Endothelial cell of umbilical vein (primary cell): ENCODE data around the gene FBXL14. TPM values are rescaled to one million over a fixed set of nuclear protein-coding genes. Genes with fewer than 3 reads are reported as not detected.
A peak's percentile ranks its signal among the peaks of the same experiment; 100 is the strongest.

Source experiments
- BruUV-seq: library from RNA; stranded (reverse); fragments of 400-500 nt; replicated peaks from 2 replicates; lab custom pipeline; 2021; lab: Mats Ljungman, UMichigan
- CTCF ChIA-PET: fragments of 300-600, 350-600 bp; sonication (Branson Sonifier 250); formaldehyde crosslinking; loops from one replicate; lab custom pipeline; 2021; ENCODE audit warnings: antibody characterized with exemption, inconsistent platforms; lab: Charles Lee
- POLR2A ChIA-PET: fragments of 300-600, 350-600 bp; sonication (Branson Sonifier 250); formaldehyde crosslinking; loops from one replicate; lab custom pipeline; 2021; ENCODE audit warnings: antibody characterized with exemption, inconsistent platforms; lab: Charles Lee
- DNase-seq: peaks from one replicate; pipeline ENCODE4 v3.0.0-alpha.2; 2011; ENCODE audit warnings: low read depth, low spot score
- FAIRE-seq: peaks from 2 replicates; lab custom pipeline; 2011; peaks lifted over from hg19 to GRCh38; lab: Jason Lieb, UNC
- H2AFZ ChIP-seq: 2 replicates; pipeline ENCODE4 v1.6.0; 2012; ENCODE audit warnings: low read depth, low read length, control low read depth, inconsistent platforms
- H3K27ac ChIP-seq: 2 replicates; pipeline ENCODE4 v1.5.1; 2011; ENCODE audit warnings: low read depth, mild to moderate bottlenecking, control low read depth, low read length, moderate library complexity; ENCODE audit not compliant: insufficient read depth
- H3K27me3 ChIP-seq, 2 experiments: 2 replicates each; pipeline versions ENCODE4 v1.6.0 to v1.6.1; 2011; ENCODE audit warnings: low read length in 2 of 2, mixed read lengths in 1 of 2; ENCODE audit not compliant: control insufficient read depth in 2 of 2, insufficient read depth in 2 of 2
- H3K36me3 ChIP-seq, 2 experiments: 2 replicates in 1 of 2; 3 replicates in 1 of 2; pipeline ENCODE4 v1.5.1; 2011; ENCODE audit warnings: low read length in 2 of 2, mild to moderate bottlenecking in 1 of 2, moderate library complexity in 1 of 2; ENCODE audit not compliant: control insufficient read depth in 2 of 2, insufficient read depth in 2 of 2; ENCODE audit errors: extremely low read depth in 1 of 2
- H3K4me1 ChIP-seq: 3 replicates; pipeline ENCODE4 v1.5.1; 2011; ENCODE audit warnings: mild to moderate bottlenecking, low read length; ENCODE audit not compliant: control insufficient read depth, insufficient read depth; ENCODE audit errors: extremely low read depth
- H3K4me2 ChIP-seq: 2 replicates; pipeline ENCODE4 v1.6.1; 2011; ENCODE audit warnings: low read length, control low read depth, mixed read lengths; ENCODE audit not compliant: insufficient read depth
- H3K4me3 ChIP-seq, 3 experiments: fragments of 200-600 bp in 1 of 3; sonication (generic), shearing (Covaris generic) in 1 of 3; replicated peaks in 1 of 3; 2 replicates each; pipeline ENCODE4 v1.5.1; 2011 to 2016; ENCODE audit warnings: control low read depth in 3 of 3, low read length in 3 of 3, mild to moderate bottlenecking in 2 of 3, inconsistent platforms in 1 of 3, low read depth in 1 of 3, moderate library complexity in 1 of 3; ENCODE audit not compliant: insufficient read depth in 1 of 3
- H3K79me2 ChIP-seq: 2 replicates; pipeline ENCODE4 v1.6.0; 2012; ENCODE audit warnings: low read length, inconsistent platforms; ENCODE audit not compliant: control insufficient read depth, insufficient read depth
- H3K9ac ChIP-seq: replicated peaks from 2 replicates; pipeline ENCODE3; 2011; ENCODE audit warnings: low read length, control low read depth; ENCODE audit not compliant: insufficient read depth; ENCODE audit errors: extremely low read depth
- H3K9me1 ChIP-seq: replicated peaks from 3 replicates; pipeline ENCODE4 v1.6.0; 2011; ENCODE audit warnings: mild to moderate bottlenecking, low read length; ENCODE audit not compliant: control insufficient read depth, insufficient read depth; ENCODE audit errors: extremely low read depth
- H3K9me3 ChIP-seq: replicated peaks from 2 replicates; pipeline ENCODE4 v1.5.1; 2012; ENCODE audit warnings: low read length, inconsistent platforms; ENCODE audit not compliant: control insufficient read depth, insufficient read depth
- H4K20me1 ChIP-seq: replicated peaks from 2 replicates; pipeline ENCODE3; 2011; ENCODE audit warnings: mild to moderate bottlenecking, low read length; ENCODE audit not compliant: control insufficient read depth, insufficient read depth; ENCODE audit errors: extremely low read depth
- CTCF ChIP-seq, 2 donors: IDR thresholded peaks; 1 replicate in 1 of 2; 2 replicates in 1 of 2; pipeline ENCODE4 v1.5.1; 2011; ENCODE audit warnings: low read length in 2 of 2, mild to moderate bottlenecking in 2 of 2, moderate library complexity in 2 of 2, control low read depth in 1 of 2, inconsistent platforms in 1 of 2, low read depth in 1 of 2; ENCODE audit not compliant: insufficient read depth in 1 of 2; ENCODE audit errors: extremely low read depth in 1 of 2
- EZH2 ChIP-seq: IDR thresholded peaks from 2 replicates; pipeline ENCODE4 v1.6.1; 2012; ENCODE audit warnings: borderline replicate concordance, low read depth, mild to moderate bottlenecking, moderate library complexity, low read length, inconsistent platforms; ENCODE audit not compliant: severe bottlenecking
- FOS ChIP-seq: IDR thresholded peaks from 2 replicates; pipeline ENCODE4 v1.6.1; 2011; ENCODE audit warnings: mild to moderate bottlenecking, low read length, moderate library complexity, borderline replicate concordance; ENCODE audit not compliant: insufficient read depth
- GATA2 ChIP-seq: IDR thresholded peaks from 2 replicates; pipeline ENCODE4 v1.7.0; 2011; ENCODE audit warnings: low read depth, mild to moderate bottlenecking, moderate library complexity, mixed read lengths, low read length; ENCODE audit not compliant: insufficient read length, insufficient read depth
- JUN ChIP-seq: IDR thresholded peaks from 2 replicates; pipeline ENCODE4 v1.6.1; 2011; ENCODE audit warnings: borderline replicate concordance, low read depth; ENCODE audit not compliant: insufficient read length, insufficient read depth
- MAX ChIP-seq: IDR thresholded peaks from 2 replicates; pipeline ENCODE4 v1.6.1; 2011; ENCODE audit not compliant: insufficient read depth, insufficient read length
- MYC ChIP-seq: IDR thresholded peaks from one replicate; pipeline ENCODE4 v1.6.1; 2011; ENCODE audit warnings: mild to moderate bottlenecking, low read depth, low read length
- POLR2A ChIP-seq: IDR thresholded peaks from 2 replicates; pipeline ENCODE4 v1.6.1; 2012; ENCODE audit warnings: low read depth, mild to moderate bottlenecking, control low read depth, low read length
- POLR2AphosphoS5 ChIP-seq: IDR thresholded peaks from 2 replicates; pipeline ENCODE4 v1.6.1; 2012; ENCODE audit warnings: low read depth, mild to moderate bottlenecking, control low read depth, low read length, moderate library complexity; ENCODE audit not compliant: insufficient read depth
- dilution Hi-C: fragments of 300-500 bp; cut with MboI; formaldehyde crosslinking; loops from one replicate; pipeline ENCODE4 v1.15.0; 2019; ENCODE audit warnings: low sequenced_read_pairs; ENCODE audit not compliant: extremely low pct_ligation_motif_present
- intact Hi-C: fragments of 100-400 bp; cut with micrococcal nuclease; formaldehyde crosslinking; loops from one replicate; pipeline ENCODE4 v1.10.0; 2022
- polyA plus RNA-seq, 4 experiments: library from polyadenylated mRNA; depleted of rRNA in 3 of 4; stranded (reverse) in 3 of 4; unstranded in 1 of 4; fragments of >200 nt; gene quantifications; 2 replicates each; pipeline versions ENCODE4 v1.2.1 to v1.2.3, GENCODE V29; 2011 to 2012; ENCODE audit warnings: missing spikeins in 1 of 4
- total RNA-seq: library from RNA; stranded (reverse); gene quantifications from 2 replicates; pipeline ENCODE4 v1.2.3, GENCODE V29; 2021

The FBXL14 gene
- total and polyA plus RNA-seq, 2 donors (not counting 3 experiments of a cell fraction or from before 2014, with no cell fraction given), result 11.3 to 15.7 TPM

- dilution Hi-C loops (no loop called here), intact Hi-C loops (no loop called here)
- ChIA-PET CTCF (interaction anchor here (5.6 to 5.7 kb wide), 2 partner anchors 15 to 473 kb away, joined by 41 to 44 read pairs; no protein-coding TSS in a partner anchor), POLR2A (no interaction called here)
- Histone ChIP-seq H3K27ac (no peak overlapping the region), H3K9me1 (no peaks in the 10 kb centered on the region), H3K4me1 (peaks cover 38% of the 10 kb centered on the region), H3K36me3 (no peaks in the 10 kb centered on the region), H4K20me1 (peaks cover 2% of the 10 kb centered on the region), H3K9ac (no peak overlapping the region), H2AFZ (no peak overlapping the region), H3K4me3 (peak overlapping the region in 2 of 3 experiments; percentile 5 to 54), H3K4me2 (peak overlapping the region; percentile 79), H3K79me2 (peaks cover 17% of the 10 kb centered on the region), H3K9me3 (no peaks in the 10 kb centered on the region), H3K27me3 (no peaks in the 10 kb centered on the region)
- no TSS peak for BruUV-seq
- DNase-seq, result no peak
- no peak for FAIRE-seq
- no peak for TF ChIP-seq POLR2A
- TF ChIP-seq FOS, result no peak
- TF ChIP-seq MAX, result no peak
- TF ChIP-seq POLR2AphosphoS5, result no peak
- no peak for TF ChIP-seq GATA2
- TF ChIP-seq MYC, result no peak
- no peak for TF ChIP-seq JUN
- TF ChIP-seq EZH2, result no peak
- TF ChIP-seq CTCF (IDR thresholded peaks at IDR 0.05; ENCODE audit: extremely low read depth in 1 of 2, insufficient read depth in 1 of 2, low read depth in 1 of 2, low read length in 2 of 2), result no peak
These were observed 4.0 kb downstream of the FBXL14 start for GRCh38 chr12:1590221-1590979.
